BJ (cell line): ENCODE measurements around the gene HMCN1. TPM values are rescaled to one million over a fixed set of nuclear protein-coding genes. Genes with fewer than 3 reads are reported as not detected.
A peak's percentile ranks its signal among the peaks of the same experiment; 100 is the strongest.

Experiments
- CTCF ChIA-PET: fragments of 350-600 bp; formaldehyde crosslinking; extraction: SDS; loops from one replicate; lab custom pipeline; 2021; ENCODE audit warnings: antibody characterized with exemption, inconsistent platforms; lab: Yijun Ruan, JAX
- POLR2A ChIA-PET: fragments of 300-600 bp; sonication (Branson Sonifier 250); formaldehyde crosslinking; extraction: SDS; loops from one replicate; lab custom pipeline; 2021; ENCODE audit warnings: antibody characterized with exemption; lab: Charles Lee
- DNase-seq: peaks from one replicate; pipeline ENCODE4 v3.0.0-alpha.2; 2011; ENCODE audit warnings: low read depth
- H3K27me3 ChIP-seq: 2 replicates; pipeline ENCODE4 v1.6.0; 2011; ENCODE audit warnings: low read length; ENCODE audit not compliant: control insufficient read depth, insufficient read depth
- H3K36me3 ChIP-seq: 2 replicates; pipeline ENCODE4 v1.5.1; 2011; ENCODE audit warnings: low read length; ENCODE audit not compliant: control insufficient read depth, insufficient read depth
- H3K4me3 ChIP-seq: 2 replicates; pipeline ENCODE4 v1.5.1; 2011; ENCODE audit warnings: low read depth, mild to moderate bottlenecking, control low read depth, low read length
- polyA plus RNA-seq: library from polyadenylated mRNA; depleted of rRNA; stranded (reverse); fragments of >200 nt; gene quantifications from 2 replicates; pipeline ENCODE4 v1.2.3, GENCODE V29; 2011
- TF ChIP-seq, protein P1 (sequence below): IDR thresholded peaks from 2 replicates; pipeline ENCODE4 v1.5.1; 2011; ENCODE audit warnings: low read depth, mild to moderate bottlenecking, control low read depth, inconsistent platforms, low read length, moderate library complexity; ENCODE audit not compliant: insufficient read depth

HMCN1 gene
- polyA plus RNA-seq, 1 experiment = 13.3 TPM

DNA sequence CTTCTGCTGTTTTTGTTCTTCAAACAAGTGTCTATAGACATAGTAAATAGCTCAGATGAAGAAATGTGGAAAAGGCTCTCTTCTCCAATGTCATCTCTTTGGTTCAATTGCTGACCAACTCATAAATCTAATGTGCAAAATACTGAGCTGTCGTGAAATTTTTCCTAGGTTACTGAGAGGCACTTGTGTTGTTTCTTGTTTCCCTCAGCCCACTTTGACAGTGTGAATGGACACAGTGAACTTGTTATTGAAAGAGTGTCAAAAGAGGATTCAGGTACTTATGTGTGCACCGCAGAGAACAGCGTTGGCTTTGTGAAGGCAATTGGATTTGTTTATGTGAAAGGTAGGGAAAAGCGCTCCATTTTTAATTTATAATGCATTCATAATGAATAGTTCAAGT is 395.6 kb downstream of the HMCN1 start:
- H3K27me3 ChIP-seq = no peaks in the 10 kb centered on the region
- ChIA-PET CTCF (no interaction called here), POLR2A (no interaction called here)
- TF ChIP-seq, protein P1, sequence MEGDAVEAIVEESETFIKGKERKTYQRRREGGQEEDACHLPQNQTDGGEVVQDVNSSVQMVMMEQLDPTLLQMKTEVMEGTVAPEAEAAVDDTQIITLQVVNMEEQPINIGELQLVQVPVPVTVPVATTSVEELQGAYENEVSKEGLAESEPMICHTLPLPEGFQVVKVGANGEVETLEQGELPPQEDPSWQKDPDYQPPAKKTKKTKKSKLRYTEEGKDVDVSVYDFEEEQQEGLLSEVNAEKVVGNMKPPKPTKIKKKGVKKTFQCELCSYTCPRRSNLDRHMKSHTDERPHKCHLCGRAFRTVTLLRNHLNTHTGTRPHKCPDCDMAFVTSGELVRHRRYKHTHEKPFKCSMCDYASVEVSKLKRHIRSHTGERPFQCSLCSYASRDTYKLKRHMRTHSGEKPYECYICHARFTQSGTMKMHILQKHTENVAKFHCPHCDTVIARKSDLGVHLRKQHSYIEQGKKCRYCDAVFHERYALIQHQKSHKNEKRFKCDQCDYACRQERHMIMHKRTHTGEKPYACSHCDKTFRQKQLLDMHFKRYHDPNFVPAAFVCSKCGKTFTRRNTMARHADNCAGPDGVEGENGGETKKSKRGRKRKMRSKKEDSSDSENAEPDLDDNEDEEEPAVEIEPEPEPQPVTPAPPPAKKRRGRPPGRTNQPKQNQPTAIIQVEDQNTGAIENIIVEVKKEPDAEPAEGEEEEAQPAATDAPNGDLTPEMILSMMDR = no peak
- no peak for DNase-seq
- H3K4me3 ChIP-seq = no peak overlapping the region
- no peaks in the 10 kb centered on the region for H3K36me3 ChIP-seq

DNA sequence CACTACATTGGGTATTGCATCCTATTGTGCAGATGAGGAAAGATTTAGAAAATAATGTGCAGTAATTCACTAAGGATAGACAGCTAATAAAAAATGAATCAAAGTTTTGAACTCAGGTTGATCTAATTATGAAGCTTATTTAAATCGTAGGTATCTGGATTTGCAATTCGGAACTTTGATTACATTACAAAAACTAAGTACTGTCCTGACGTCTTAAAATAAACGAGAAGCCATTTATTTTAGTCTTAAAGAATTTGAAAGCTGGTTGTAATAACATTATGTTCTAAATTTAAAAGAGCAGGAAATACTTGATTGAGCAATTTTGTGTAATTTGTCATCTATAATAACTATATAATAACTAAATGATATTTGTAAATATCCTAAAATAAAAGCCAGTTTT is 404.9 kb downstream of the HMCN1 start:
- Histone ChIP-seq H3K27me3 (no peaks in the 10 kb centered on the region), H3K36me3 (no peaks in the 10 kb centered on the region), H3K4me3 (no peak overlapping the region)
- ChIA-PET CTCF (interaction anchor here (0.6 to 1.7 kb wide), 2 partner anchors 12 to 912 kb away, joined by 3 read pairs; no protein-coding TSS in a partner anchor), POLR2A (no interaction called here)
- no peak for DNase-seq
- TF ChIP-seq, protein P1 = no peak

DNA sequence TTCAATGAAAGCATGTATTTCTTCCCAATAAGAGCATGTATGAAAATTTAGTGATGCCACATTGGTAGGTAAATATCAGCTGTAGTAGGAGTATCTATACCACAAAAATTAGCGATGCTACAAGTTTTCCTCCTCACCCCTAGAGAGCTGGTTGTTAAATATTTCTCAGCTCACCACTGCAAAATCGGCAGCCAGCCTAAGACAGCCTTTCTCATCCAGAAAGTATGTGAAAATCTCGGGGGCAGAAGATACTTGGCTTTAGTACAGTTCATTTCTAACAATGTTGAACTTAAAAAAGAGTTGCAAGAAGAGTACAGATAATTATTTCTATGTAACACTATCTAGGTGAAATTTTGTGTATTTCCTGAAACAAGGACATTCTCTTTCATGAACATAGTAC is 405.5 kb downstream of the HMCN1 start:
- TF ChIP-seq, protein P1 = no peak
- Histone ChIP-seq H3K27me3 (no peaks in the 10 kb centered on the region), H3K36me3 (no peaks in the 10 kb centered on the region), H3K4me3 (no peak overlapping the region)
- peak; percentile 23 for DNase-seq
- ChIA-PET POLR2A (no interaction called here), CTCF (interaction anchor here (1.7 kb wide), 1 partner anchor 13 kb away, joined by 3 read pairs; no protein-coding TSS in a partner anchor)

DNA sequence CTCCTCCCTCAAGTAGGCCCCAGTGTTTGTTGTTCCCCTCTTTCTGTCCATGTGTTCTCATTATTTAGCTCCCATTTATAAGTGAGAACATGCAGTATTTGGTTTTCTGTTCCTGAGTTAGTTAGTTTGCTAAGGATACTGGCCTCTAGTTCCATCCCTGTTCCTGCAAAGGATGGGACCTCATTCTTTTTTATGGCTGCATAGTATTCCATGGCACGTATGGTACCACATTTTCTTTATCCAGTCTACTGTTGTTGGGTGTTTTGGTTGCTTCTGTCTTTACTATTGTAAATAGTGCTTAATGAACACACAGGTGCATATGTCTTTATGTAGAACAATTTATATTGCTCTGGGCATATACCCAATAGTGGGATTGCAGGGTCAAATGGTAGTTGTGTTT is 408.0 kb downstream of the HMCN1 start:
- CTCF ChIA-PET = no interaction called here
- POLR2A ChIA-PET = no interaction called here
- no peak for DNase-seq

DNA sequence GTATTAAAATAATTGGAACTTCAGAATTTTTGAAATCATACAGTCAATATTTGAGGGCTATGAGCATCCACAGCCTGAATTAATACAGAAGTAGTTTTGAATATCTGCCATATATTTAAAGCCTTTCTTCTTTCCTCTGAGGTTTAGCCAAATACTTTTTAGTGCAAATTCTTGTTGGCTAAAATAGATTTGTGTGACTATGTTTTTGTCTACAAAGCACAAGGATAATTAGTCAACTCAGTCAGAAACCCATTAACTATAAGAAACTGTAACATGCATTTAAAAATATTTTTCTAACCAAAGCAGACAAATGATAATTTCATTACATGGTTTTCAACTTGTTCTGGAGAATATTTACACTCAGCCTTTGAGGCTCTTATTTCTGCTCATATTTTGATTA is 408.7 kb downstream of the HMCN1 start:
- no peaks in the 10 kb centered on the region for H3K27me3 ChIP-seq
- H3K36me3 ChIP-seq = no peaks in the 10 kb centered on the region
- no peak overlapping the region for H3K4me3 ChIP-seq
- ChIA-PET CTCF (no interaction called here), POLR2A (no interaction called here)
- DNase-seq = no peak
- TF ChIP-seq, protein P1 = no peak

More for the DNA sequence above, 408.0 kb downstream of the HMCN1 start:
- Histone ChIP-seq H3K4me3 (no peak overlapping the region), H3K27me3 (no peaks in the 10 kb centered on the region), H3K36me3 (no peaks in the 10 kb centered on the region)
- TF ChIP-seq, protein P1 = no peak
